ENCODE data around the gene PNPLA7.

Gene PNPLA7

DNA sequence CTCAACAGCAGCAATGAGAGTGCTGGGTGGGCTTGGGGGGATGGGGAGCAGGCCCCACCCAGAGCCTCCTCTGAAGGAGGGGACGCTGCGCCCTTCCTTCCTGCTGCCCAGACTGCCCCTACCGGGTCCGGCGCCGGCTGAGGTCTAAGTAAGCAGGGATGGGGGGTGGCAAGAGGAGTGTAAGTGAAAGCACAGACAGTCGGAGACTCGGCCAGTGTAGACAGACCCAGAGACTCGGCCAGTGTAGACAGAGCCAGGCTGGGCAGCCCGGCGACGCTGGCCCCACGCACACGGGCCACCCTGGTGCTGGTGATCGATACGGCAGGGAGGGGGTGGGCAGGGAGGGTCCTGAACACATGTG, 101.6 kb downstream of the PNPLA7 start:
- Mint-ChIP-seq H3K4me3 (no peak overlapping the region), H3K4me1 (ENCODE audit: low read depth) (peaks cover 17% of the 10 kb centered on the region), H3K27ac (no peak overlapping the region), H3K27me3 (peaks cover under 1% of the 10 kb centered on the region), H3K36me3 (no peaks in the 10 kb centered on the region), H3K9me3 (ENCODE audit: low read depth) (no peaks in the 10 kb centered on the region)

DNA sequence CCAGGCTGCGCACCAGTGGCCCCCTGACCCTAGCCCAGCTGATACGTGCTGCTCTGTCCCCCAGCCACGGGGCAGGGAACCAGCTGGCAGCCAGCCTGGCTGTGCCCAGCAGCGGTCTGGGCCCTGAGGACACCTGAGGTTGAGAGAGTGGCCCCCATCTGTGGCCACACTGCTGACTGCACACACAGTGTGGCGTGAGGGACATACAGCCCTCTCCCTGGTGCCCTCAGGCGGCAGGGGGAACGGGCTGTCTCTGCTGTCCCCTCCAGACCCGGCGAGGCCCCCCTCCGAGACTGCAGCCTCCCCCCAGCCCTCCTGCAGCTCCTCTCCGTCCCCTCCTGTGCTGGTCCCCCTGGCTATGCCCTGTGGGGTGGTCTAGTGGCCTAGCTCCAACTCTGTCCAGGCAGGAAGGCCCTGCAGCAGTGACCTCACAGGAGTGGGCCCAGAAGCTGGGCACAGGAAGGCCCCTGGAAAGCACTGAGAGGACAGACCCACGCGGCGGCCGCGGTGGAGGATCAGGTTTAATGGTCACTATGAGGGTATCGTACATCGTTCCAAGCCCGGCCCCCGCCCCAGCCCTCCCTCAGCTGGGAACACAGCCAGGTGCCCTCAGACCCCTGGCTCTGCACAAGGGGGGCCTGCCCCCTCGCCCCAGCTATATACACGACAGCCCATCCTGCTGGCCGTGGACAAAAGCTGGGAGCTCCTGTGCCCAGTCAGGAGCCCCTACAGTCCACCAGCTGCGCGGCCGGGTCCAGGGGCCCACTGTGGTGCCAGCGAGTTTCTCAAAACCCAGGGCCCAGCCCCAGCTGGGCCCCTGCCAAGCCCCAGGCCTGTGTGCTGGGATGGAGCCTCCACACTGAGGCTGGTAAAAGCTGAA, 102.2 kb downstream of the PNPLA7 start:
- no peak overlapping the region for H3K4me3 Mint-ChIP-seq
- peaks cover 2% of the 10 kb centered on the region for H3K27me3 Mint-ChIP-seq
- H3K9me3 Mint-ChIP-seq (ENCODE audit: low read depth), result no peaks in the 10 kb centered on the region
- H3K4me1 Mint-ChIP-seq (ENCODE audit: low read depth), result peaks cover 17% of the 10 kb centered on the region
- no peak overlapping the region for H3K27ac Mint-ChIP-seq
- H3K36me3 Mint-ChIP-seq, result no peaks in the 10 kb centered on the region

DNA sequence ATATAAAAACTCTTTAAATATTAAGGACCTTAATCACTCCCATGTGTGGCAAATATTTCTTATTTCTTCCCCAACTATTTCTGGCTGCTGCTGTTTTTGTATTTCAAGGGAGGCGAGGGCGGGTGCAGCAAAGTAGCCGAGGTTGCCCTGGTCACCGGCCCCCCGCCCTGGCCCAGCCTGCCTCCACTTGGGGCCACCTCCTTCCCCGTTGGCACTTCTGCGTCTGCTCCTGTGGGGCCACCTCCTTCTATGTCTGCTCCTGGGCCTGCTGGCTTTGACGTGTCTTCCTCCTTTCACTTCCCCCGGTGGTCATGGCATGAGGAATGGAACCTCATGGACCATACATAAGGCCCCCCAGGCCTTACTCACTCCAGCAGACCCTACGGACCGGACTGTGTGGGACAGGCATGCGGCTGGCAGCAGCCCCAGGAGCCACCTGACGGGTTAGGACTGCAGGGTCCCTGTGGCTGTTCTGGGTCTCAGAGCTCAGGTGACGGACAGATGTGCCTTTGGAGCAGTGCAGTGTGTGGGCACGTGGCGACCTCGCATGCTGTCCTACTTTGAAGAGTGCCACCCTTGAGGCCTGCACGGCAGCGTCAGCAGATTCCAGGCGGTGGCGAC, 103.2 kb downstream of the PNPLA7 start:
- Mint-ChIP-seq H3K27ac (no peak overlapping the region), H3K4me1 (ENCODE audit: low read depth) (peaks cover 15% of the 10 kb centered on the region), H3K36me3 (no peaks in the 10 kb centered on the region), H3K27me3 (peaks cover 4% of the 10 kb centered on the region), H3K9me3 (ENCODE audit: low read depth) (no peaks in the 10 kb centered on the region), H3K4me3 (no peak overlapping the region)

DNA sequence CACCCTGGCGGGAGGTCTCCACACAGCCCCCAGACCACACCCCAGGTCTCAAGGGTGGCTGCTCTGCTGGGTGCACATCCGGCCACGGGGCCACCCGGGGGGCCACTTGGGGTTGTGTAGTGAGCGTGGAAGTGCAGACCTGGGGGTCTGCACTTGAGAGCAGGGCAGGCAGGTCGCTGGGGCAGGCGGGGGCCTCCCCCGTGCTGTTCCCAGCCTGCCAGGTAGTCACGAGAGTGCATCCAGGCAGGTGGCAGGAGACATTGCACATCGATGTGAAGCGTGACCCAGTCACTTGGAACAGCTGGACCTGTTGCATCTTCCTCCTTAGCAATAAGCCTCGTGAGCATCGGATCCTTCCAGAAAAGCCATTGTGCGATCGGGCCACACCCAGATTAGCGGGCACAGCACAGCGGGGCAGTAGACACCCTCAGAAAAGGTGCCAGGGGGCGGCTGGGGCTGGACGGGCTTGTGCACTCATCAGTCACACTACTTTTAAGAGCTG, 104.2 kb downstream of the PNPLA7 start:
- Mint-ChIP-seq H3K27ac (no peak overlapping the region), H3K4me1 (ENCODE audit: low read depth) (peaks cover 17% of the 10 kb centered on the region), H3K27me3 (peaks cover 6% of the 10 kb centered on the region), H3K4me3 (no peak overlapping the region), H3K36me3 (no peaks in the 10 kb centered on the region), H3K9me3 (ENCODE audit: low read depth) (no peaks in the 10 kb centered on the region)

DNA sequence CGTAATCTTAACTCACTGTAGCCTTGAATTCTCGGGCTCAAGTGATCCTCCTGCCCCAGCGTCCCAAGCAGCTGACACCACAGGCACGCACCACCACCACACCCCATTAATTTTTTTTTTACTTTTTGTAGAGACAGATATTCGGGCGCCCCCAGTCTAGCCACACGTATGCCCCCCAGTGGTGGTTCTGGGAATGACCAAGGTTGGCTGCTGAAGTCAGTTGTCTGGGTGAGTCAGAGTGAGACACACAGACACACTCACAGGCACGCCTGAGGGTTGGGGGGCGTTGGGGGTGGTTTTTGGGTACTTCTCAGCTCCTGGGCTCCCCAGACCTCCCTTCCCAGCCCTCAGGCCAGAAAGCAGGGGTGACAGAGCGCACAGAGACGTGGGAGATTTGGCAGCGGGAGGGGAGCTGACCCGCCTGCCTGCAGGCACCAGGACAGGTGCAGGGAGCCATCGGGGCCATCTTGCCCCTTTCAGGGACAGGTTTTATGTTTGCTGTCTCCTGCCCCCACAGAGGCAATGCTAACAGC, 104.9 kb downstream of the PNPLA7 start:
- H3K27me3 Mint-ChIP-seq, result peaks cover 6% of the 10 kb centered on the region
- H3K36me3 Mint-ChIP-seq, result no peaks in the 10 kb centered on the region
- H3K4me1 Mint-ChIP-seq (ENCODE audit: low read depth), result peaks cover 14% of the 10 kb centered on the region
- H3K4me3 Mint-ChIP-seq, result no peak overlapping the region
- no peak overlapping the region for H3K27ac Mint-ChIP-seq
- no peaks in the 10 kb centered on the region for H3K9me3 Mint-ChIP-seq (ENCODE audit: low read depth)

DNA sequence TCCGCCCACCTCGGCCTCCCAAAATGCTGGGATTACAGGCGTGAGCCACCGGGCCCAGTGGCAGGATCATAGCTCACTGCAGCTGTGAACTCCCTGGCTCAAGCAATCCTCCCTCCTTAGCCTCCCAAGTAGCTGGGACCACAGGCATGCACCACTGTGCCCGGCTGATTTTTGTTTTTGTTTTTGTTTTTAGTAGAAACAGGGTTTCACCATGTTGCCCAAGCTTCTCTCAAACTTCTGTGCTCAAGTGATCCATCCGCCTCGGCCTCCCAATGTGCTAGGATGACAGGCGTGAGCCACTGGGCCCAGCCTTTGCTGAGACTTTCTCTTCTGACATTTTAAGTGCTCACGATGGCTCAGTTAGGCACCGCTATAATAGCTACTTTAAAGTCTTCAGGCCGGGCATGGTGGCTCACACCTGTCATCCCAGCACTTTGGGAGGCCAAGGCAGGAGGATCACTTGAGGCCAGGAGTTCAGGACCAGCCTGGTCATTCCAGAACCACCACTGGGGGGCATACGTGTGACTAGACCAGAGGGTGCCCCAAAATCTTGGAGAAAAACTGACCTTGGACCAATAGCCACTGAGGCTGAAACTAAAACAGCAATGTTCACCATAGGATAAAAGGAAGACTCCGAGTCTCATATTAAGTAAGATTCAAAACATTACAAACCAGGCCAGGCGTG, 106.0 kb downstream of the PNPLA7 start:
- no peak overlapping the region for H3K4me3 Mint-ChIP-seq
- H3K36me3 Mint-ChIP-seq, result no peaks in the 10 kb centered on the region
- H3K27ac Mint-ChIP-seq, result no peak overlapping the region

DNA sequence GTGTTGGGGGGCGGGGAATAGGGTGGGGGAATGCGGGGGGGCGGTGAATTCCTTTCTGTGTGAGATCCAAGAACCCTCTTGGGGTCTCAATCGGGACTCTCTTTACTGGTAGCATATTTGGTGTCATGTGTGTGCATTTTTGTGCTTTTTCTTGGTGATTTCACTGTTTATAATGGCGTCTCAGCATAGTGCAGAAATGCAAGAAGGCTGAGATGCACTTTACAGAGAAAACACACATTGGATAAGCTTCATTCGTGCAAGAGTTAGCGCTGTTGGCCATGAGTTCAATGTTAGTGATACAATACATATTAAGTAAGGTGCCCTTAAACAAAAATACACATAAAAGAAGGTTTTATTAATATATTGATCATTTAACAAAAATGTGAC, 108.3 kb downstream of the PNPLA7 start:
- Mint-ChIP-seq H3K27me3 (peaks cover 6% of the 10 kb centered on the region), H3K9me3 (ENCODE audit: low read depth) (no peaks in the 10 kb centered on the region), H3K27ac (no peak overlapping the region), H3K4me1 (ENCODE audit: low read depth) (peaks cover 10% of the 10 kb centered on the region), H3K4me3 (peak overlapping the region; percentile 73), H3K36me3 (no peaks in the 10 kb centered on the region)

More for the DNA sequence above, 106.0 kb downstream of the PNPLA7 start:
- Mint-ChIP-seq H3K27me3 (peaks cover 6% of the 10 kb centered on the region), H3K9me3 (ENCODE audit: low read depth) (no peaks in the 10 kb centered on the region), H3K4me1 (ENCODE audit: low read depth) (peaks cover 12% of the 10 kb centered on the region)

DNA sequence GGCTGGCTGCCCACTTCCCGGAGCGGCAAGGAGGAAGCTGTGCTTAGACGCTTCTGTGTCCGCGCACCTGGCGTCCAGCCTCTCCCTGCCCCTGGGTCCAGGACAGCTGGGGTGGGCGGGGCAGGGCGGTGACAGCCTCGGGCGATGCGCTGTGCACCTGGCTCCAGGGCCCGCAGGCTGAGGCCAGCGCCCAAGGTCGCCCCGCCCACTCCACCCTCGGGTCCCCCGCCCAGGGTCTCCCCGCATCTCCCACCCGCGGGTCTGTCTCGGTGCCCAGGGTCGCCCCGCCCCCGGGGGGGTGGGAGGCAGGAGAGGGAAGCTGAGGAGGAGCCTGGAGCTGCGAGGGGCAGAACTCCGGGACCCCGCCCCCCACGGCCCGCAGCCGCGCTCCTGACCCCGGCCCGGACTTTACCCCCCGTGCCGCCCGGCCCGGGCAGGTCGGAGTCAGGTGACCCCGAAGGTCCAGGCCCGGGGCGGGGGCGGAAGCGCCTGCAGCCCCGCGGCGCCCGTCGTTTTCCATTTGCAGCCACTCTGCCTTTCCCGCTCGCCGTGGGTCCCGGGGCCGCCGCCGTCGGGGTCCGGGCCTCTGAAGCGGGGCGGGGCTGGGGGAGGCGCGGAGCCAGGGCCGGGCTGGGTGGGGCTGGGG, 108.8 kb downstream of the PNPLA7 start, which contains the start of gene ENTPD8:
Gene ENTPD8 (minus strand): TSS at position 69 of the 646 bp plus-strand sequence. CDS start 3,072 bp downstream, outside the sequence.
- Mint-ChIP-seq H3K4me3 (peak within 1 kb of the TSS; percentile 73), H3K36me3 (no peaks in the 10 kb centered on the region), H3K27me3 (peaks cover 6% of the 10 kb centered on the region), H3K4me1 (ENCODE audit: low read depth) (peaks cover 10% of the 10 kb centered on the region), H3K9me3 (ENCODE audit: low read depth) (no peaks in the 10 kb centered on the region), H3K27ac (no peak within 1 kb of the TSS)

DNA sequence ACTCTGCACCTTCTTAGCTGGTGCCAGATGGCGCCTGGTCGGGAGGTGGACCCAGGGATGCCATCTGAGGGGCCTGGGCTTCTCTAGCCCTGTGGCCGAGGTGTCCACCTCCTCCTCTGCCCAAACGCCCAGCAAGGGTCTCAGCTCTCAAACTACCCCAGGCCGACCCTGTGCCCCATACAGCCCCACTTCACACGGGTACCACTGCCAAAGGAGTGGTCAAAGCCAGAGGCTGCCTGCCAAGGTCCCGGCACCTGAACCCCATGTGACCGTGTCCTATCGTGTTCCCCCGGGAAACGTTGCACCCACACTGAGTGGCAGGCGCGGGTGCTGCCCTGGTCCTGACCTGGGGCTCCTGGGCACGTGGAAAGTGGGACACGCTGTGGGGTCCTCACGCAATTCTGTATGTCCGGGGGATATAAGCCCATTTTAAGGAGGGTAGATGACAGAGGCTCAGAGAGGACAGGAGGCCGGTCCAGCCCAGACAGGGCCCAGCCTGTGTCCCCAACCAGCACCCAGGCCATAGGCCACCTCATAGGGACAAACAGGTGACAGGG, 111.0 kb downstream of the PNPLA7 start:
- Mint-ChIP-seq H3K27me3 (peaks cover 6% of the 10 kb centered on the region), H3K4me3 (peak overlapping the region; percentile 10), H3K27ac (no peak overlapping the region), H3K36me3 (no peaks in the 10 kb centered on the region), H3K4me1 (ENCODE audit: low read depth) (peaks cover 3% of the 10 kb centered on the region), H3K9me3 (ENCODE audit: low read depth) (no peaks in the 10 kb centered on the region)

DNA sequence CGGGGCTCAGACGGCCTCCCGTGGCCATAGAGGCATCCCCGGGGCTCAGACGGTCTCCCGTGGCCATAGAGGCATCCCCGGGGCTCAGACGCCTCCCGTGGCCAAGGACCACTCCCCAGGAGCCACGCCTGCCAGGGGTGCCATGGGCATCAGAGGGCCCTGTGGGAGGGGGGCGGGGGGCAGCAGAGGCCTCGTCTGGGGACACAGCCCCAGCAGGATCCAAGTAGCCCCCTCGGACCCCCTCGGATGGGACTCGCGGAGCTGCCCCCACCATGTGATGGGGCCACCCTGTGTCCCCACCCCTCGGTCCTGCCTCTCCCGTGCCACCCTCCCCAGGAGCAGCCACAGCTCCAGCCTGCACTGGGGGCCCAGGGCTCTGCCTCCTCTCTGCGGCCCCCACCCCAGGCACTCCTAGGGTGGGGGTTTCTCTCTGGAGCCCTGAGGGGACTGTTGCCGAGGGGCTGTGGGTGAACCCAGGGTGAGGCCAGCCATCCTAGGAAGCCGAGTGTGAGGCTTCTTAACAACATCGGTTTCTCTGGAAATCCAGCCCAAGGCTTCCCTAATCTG, 111.5 kb downstream of the PNPLA7 start:
- Mint-ChIP-seq H3K4me1 (ENCODE audit: low read depth) (peaks cover 3% of the 10 kb centered on the region), H3K9me3 (ENCODE audit: low read depth) (no peaks in the 10 kb centered on the region), H3K4me3 (no peak overlapping the region), H3K27ac (no peak overlapping the region), H3K27me3 (peaks cover 6% of the 10 kb centered on the region), H3K36me3 (no peaks in the 10 kb centered on the region)

DNA sequence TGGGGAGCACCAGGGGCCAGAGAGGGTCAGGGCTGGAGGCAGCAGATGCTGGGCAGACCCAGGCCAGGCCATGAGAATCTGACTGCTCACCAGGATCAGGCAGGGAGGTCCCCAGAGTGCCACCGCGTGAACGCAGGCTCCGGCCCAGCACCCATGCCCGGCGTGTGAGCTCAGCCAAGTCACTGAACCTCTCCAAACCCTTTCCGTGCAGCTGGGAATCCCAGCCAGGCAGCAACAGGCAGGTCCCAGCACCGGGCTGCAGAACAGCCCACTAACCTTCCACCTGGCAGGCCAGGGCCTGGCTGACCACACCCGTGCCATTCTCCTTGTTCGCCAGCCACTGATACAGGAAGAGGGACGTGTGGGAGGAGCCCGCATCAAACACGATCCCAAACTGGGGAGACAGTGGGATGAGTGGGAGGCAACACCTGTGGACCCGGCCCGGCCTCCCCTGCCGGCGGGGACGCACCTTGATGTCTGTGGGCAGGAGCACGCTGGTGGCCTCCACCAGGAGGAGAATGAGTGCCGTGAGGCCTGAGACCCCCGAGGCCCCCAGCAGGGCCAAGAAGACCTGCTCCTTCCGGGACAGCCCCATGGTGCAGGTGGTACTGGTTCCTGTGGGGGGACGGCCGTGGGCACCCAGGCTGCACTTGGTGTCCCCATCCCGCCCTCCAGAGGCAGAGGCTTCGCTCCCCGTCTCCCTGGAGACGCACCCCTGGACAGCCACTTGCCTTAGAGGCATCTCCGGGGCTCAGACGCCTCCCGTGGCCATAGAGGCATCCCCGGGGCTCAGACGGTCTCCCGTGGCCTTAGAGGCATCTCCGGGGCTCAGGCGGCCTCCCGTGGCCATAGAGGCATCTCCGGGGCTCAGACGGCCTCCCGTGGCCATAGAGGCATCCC, 112.3 kb downstream of the PNPLA7 start:
- Mint-ChIP-seq H3K4me3 (no peak overlapping the region), H3K36me3 (no peaks in the 10 kb centered on the region), H3K4me1 (ENCODE audit: low read depth) (peaks cover 3% of the 10 kb centered on the region), H3K27ac (no peak overlapping the region), H3K27me3 (peaks cover 4% of the 10 kb centered on the region), H3K9me3 (ENCODE audit: low read depth) (no peaks in the 10 kb centered on the region)

DNA sequence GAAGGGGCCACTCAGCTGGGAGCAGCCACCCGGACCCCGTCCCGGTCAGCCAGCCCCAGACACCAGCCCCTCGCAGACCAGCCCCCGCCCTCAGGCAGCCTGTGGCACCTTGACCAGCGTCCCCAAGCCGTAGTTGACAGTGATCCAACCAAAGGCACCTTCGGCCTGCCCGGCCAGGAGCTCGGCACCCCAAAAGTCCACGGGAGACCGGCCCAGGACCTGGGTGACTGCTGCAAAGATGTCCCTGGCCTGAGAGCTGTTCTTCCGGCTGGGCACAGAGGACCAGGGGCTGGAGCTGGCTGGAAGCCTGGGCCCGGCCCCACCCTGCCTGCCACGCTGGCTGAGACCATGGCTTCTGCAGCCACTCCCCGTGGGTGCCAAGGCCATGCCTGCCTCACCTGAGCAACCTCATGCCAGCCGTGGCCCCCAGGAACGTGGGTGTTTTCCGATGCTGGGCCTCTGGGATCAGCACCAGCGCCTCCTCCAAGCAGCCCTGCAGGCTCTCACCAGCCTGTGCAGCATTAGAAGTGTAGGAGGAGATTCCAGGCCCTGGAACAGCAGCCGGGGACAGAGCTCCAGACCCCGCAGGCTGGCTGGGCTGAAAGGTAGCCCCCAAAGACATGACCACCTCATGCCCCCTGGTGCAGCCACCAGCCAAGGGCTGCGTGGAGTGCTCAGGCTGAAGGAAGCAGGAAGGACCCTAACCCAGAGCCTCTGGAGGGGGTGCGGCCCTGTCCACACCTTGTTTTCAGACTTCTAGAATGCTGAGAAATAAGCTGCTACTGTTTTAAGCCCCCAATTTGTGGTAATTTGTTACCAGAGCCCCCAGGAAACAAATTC, 113.2 kb downstream of the PNPLA7 start:
- H3K4me1 Mint-ChIP-seq (ENCODE audit: low read depth), result peaks cover 2% of the 10 kb centered on the region
- H3K9me3 Mint-ChIP-seq (ENCODE audit: low read depth), result no peaks in the 10 kb centered on the region
- H3K4me3 Mint-ChIP-seq, result no peak overlapping the region
- H3K27ac Mint-ChIP-seq, result no peak overlapping the region
- H3K27me3 Mint-ChIP-seq, result peaks cover 2% of the 10 kb centered on the region
- no peaks in the 10 kb centered on the region for H3K36me3 Mint-ChIP-seq
